T-helper 17 cell (primary cell): ENCODE data around the gene CXCL10. TPM values are rescaled to one million over a fixed set of nuclear protein-coding genes. Genes with fewer than 3 reads are reported as not detected.
A peak's percentile ranks its signal among the peaks of the same experiment; 100 is the strongest.
"Not testable (repeated sequence)": the region's sequence is repeated elsewhere in the genome, so short reads cannot be mapped to it uniquely, and the experiment has no call there.

Source experiments
- ATAC-seq: fragments of 150-1000 bp; cut with Tn5 transposase; 2 replicates; pipeline ENCODE4 v1.10.0; 2021; ENCODE audit warnings: mild to moderate bottlenecking, moderate library complexity
- DNase-seq, 3 donors: peaks; one replicate each; pipeline versions ENCODE4 v3.0.0 to v3.0.0-alpha.2; 2020 to 2021
- H3K9me3 ChIP-seq: one replicate; pipeline ENCODE4 v1.7.0; 2013; ENCODE audit warnings: low read length, mild to moderate bottlenecking; ENCODE audit not compliant: control insufficient read depth, poor library complexity, severe bottlenecking
- H3K27ac Mint-ChIP-seq: one replicate; pipeline ENCODE4 v1.8.0; 2022; ENCODE audit warnings: mild to moderate bottlenecking, moderate library complexity, mixed read lengths
- H3K27me3 Mint-ChIP-seq: one replicate; pipeline ENCODE4 v1.8.0; 2022; ENCODE audit warnings: mixed read lengths
- H3K36me3 Mint-ChIP-seq: one replicate; pipeline ENCODE4 v1.8.0; 2022; ENCODE audit warnings: low read depth, mixed read lengths
- H3K4me1 Mint-ChIP-seq: one replicate; pipeline ENCODE4 v1.8.0; 2022; ENCODE audit warnings: mild to moderate bottlenecking, mixed read lengths
- H3K4me3 Mint-ChIP-seq: one replicate; pipeline ENCODE4 v1.8.0; 2022; ENCODE audit warnings: mild to moderate bottlenecking, moderate library complexity, mixed read lengths
- total RNA-seq, 4 donors: library from RNA in 2 of 4; stranded (reverse) in 2 of 4; gene quantifications; one replicate each; pipeline ENCODE4 v1.2.3 and lab custom pipeline; 2022 to 2026

The CXCL10 gene
- total RNA-seq, 2 donors from 2014 or later, result not detected

GRCh38 chr4:76049860-76050416 lies 26.6 kb upstream of the CXCL10 start:
- not testable (repeated sequence) for H3K27ac Mint-ChIP-seq, H3K9me3 ChIP-seq, DNase-seq, H3K4me3 Mint-ChIP-seq, H3K4me1 Mint-ChIP-seq, H3K36me3 Mint-ChIP-seq, ATAC-seq
- H3K27me3 Mint-ChIP-seq, result peaks cover 33% of the 10 kb centered on the region

- H3K27me3 Mint-ChIP-seq, result peaks cover 31% of the 10 kb centered on the region
- H3K9me3 ChIP-seq, DNase-seq, H3K36me3 Mint-ChIP-seq, H3K4me3 Mint-ChIP-seq, H3K27ac Mint-ChIP-seq, H3K4me1 Mint-ChIP-seq, ATAC-seq: not testable (repeated sequence)
Observed at GRCh38 chr4:76044686-76045085, 21.4 kb upstream of the CXCL10 start.

- H3K27me3 Mint-ChIP-seq, result peaks cover 18% of the 10 kb centered on the region
- H3K36me3 Mint-ChIP-seq, H3K27ac Mint-ChIP-seq, ATAC-seq, H3K4me3 Mint-ChIP-seq, DNase-seq, H3K9me3 ChIP-seq, H3K4me1 Mint-ChIP-seq: not testable (repeated sequence)
Observed at GRCh38 chr4:76043306-76043705, 20.0 kb upstream of the CXCL10 start.

DNA sequence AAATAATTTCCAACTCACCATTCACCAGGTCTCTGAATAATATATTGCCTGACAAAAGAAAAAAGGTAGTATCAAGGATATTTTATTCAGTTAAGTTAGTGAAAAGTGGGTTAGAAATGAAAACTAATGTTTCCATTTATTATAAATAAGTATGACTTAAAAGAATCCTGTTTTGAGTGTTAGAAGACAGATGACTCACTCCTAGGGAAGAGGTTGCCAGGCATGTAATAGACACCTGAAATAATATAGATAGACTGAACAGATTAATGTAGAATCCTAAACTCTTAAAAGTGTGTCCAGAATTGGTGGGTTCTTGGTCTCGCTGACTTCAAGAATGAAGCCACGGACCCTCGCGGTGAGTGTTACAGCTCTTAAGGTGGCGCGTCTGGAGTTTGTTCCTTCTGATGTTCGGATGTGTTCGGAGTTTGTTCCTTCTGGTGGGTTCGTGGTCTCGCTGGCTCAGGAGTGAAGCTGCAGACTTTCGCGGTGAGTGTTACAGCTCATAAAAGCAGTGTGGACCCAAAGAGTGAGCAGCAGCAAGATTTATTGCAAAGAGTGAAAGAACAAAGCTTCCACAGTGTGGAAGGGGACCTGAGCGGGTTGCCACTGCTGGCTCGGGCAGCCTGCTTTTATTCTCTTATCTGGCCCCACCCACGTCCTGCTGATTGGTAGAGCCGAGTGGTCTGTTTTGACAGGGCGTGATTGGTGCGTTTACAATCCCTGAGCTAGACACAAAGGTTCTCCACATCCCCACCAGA lies 19.1 kb upstream of the CXCL10 start:
- not testable (repeated sequence) for H3K36me3 Mint-ChIP-seq, H3K27me3 Mint-ChIP-seq, H3K9me3 ChIP-seq, ATAC-seq, DNase-seq, H3K4me1 Mint-ChIP-seq, H3K27ac Mint-ChIP-seq
- peak overlapping the region; percentile 45 for H3K4me3 Mint-ChIP-seq

GRCh38 chr4:76036855-76037254 lies 13.6 kb upstream of the CXCL10 start:
- no peaks in the 10 kb centered on the region for H3K9me3 ChIP-seq
- Mint-ChIP-seq H3K4me3 (no peak overlapping the region), H3K27ac (no peak overlapping the region), H3K4me1 (peaks cover 6% of the 10 kb centered on the region), H3K27me3 (peaks cover under 1% of the 10 kb centered on the region), H3K36me3 (no peaks in the 10 kb centered on the region)
- no peak for DNase-seq
- no peak for ATAC-seq

- ATAC-seq, result no peak
- no peak within 1 kb of the TSS for H3K4me3 Mint-ChIP-seq
- H3K9me3 ChIP-seq, result no peaks in the 10 kb centered on the region
Observed at GRCh38 chr4:76035799-76036380, 12.6 kb upstream of the CXCL10 start, which contains the start of gene CXCL11. TSS of gene CXCL11 (minus strand) at chr4:76036070. CDS start at chr4:76035987, 83 bp downstream.

DNA sequence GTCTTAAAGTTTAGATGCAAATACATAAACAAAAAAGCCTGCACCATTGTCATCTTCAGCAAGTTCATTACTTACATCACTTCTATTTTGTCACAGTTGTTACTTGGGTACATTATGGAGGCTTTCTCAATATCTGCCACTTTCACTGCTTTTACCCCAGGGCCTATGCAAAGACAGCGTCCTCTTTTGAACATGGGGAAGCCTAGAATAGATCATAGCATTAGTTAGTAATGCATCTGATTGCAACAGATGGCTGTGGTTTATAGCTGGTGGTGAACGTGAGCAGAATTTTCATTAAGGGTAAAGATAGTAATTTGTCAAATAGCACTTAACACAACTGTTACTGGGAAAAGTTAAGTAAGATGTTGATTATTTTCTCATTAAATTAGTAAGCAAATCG lies 11.8 kb upstream of the CXCL10 start:
- Mint-ChIP-seq H3K27me3 (peaks cover 6% of the 10 kb centered on the region), H3K27ac (no peak overlapping the region), H3K4me1 (peaks cover 3% of the 10 kb centered on the region), H3K36me3 (peaks cover 5% of the 10 kb centered on the region), H3K4me3 (no peak overlapping the region)
- ATAC-seq (no peak), DNase-seq (no peak)
- H3K9me3 ChIP-seq, result no peaks in the 10 kb centered on the region

More at GRCh38 chr4:76035799-76036380, 12.6 kb upstream of the CXCL10 start, which contains the start of gene CXCL11:
- no peak for DNase-seq
- Mint-ChIP-seq H3K4me1 (peaks cover 4% of the 10 kb centered on the region), H3K36me3 (peaks cover 5% of the 10 kb centered on the region), H3K27me3 (peaks cover 6% of the 10 kb centered on the region), H3K27ac (no peak within 1 kb of the TSS)

GRCh38 chr4:76029300-76029699 lies 6.0 kb upstream of the CXCL10 start:
- Mint-ChIP-seq H3K4me1 (peaks cover 13% of the 10 kb centered on the region), H3K4me3 (no peak overlapping the region), H3K36me3 (peaks cover 7% of the 10 kb centered on the region), H3K27me3 (peaks cover 6% of the 10 kb centered on the region), H3K27ac (no peak overlapping the region)
- no peaks in the 10 kb centered on the region for H3K9me3 ChIP-seq
- ATAC-seq (no peak), DNase-seq (no peak)

DNA sequence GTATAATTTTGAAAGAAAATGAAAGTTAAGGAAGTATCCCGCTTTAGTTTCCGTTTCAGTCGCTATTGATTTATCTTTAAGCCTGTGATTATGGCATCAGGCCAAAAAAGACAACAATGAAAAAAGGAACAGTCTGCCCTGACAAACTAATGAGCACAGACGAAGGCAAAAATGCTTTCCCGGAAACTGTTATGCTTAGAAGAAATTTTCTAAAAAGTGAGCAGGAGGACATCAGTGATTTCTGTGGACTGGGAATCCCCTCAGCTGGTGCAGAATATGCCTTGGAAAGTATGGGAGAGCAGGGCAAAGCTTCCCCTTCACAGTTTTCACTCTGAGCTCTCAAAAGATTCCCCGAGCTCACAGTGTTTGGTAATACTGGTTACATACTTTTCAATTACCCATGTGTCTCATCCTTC lies 5.1 kb upstream of the CXCL10 start:
- DNase-seq (no peak), ATAC-seq (no peak)
- Mint-ChIP-seq H3K27ac (no peak overlapping the region), H3K27me3 (peaks cover 6% of the 10 kb centered on the region), H3K36me3 (peaks cover 7% of the 10 kb centered on the region), H3K4me1 (peaks cover 16% of the 10 kb centered on the region), H3K4me3 (peak overlapping the region; percentile 56)
- no peaks in the 10 kb centered on the region for H3K9me3 ChIP-seq

- no peaks in the 10 kb centered on the region for H3K9me3 ChIP-seq
- no peak for DNase-seq
- Mint-ChIP-seq H3K27me3 (no peaks in the 10 kb centered on the region), H3K27ac (peak overlapping the region; percentile 86), H3K4me3 (peak overlapping the region; percentile 25), H3K4me1 (peaks cover 23% of the 10 kb centered on the region), H3K36me3 (peaks cover 2% of the 10 kb centered on the region)
- ATAC-seq, result no peak
Observed at GRCh38 chr4:76024065-76024464, 768 bp upstream of the CXCL10 start.

DNA sequence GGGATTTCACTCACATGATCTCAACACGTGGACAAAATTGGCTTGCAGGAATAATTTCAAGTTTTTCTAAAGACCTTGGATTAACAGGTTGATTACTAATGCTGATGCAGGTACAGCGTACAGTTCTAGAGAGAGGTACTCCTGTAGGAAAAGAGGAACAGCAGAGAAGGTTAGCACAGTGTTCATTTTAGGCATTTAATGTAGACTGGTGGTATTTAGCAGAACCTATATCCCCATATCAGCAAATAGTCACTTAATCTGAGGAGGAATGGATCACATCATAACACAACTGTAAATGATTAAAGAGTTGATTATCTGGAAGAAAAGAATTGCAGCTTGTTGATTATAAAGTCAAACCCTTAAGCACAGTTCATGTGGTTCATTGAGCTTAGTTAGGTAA lies 620 bp downstream of the CXCL10 start:
- DNase-seq, result no peak

DNA sequence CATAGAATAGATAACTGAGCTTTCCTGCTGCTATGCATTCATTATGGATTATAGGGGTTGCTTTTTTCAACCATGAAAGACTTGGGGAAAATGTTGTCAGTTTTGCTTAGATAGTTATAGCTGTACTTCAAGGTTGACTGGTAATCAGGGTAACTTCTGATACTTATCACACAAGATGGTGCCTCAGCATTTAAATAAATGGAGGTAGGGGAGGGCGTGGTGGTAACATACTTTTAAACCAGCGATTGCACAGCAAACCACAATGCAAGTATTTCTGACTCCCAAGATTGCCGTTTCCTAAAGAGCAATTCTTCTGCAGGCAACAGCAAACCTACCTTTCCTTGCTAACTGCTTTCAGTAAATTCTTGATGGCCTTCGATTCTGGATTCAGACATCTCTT lies 1.3 kb downstream of the CXCL10 start:
- no peak for ATAC-seq
- Mint-ChIP-seq H3K36me3 (peaks cover 2% of the 10 kb centered on the region), H3K27ac (peak overlapping the region; percentile 29), H3K4me3 (no peak overlapping the region), H3K4me1 (peaks cover 17% of the 10 kb centered on the region), H3K27me3 (no peaks in the 10 kb centered on the region)
- DNase-seq, result no peak
- H3K9me3 ChIP-seq, result no peaks in the 10 kb centered on the region

More for the DNA sequence above, 620 bp downstream of the CXCL10 start:
- no peak overlapping the region for H3K27ac Mint-ChIP-seq
- H3K27me3 Mint-ChIP-seq, result no peaks in the 10 kb centered on the region
- H3K4me3 Mint-ChIP-seq, result no peak overlapping the region
- H3K36me3 Mint-ChIP-seq, result peaks cover 2% of the 10 kb centered on the region
- no peak for ATAC-seq
- H3K9me3 ChIP-seq, result no peaks in the 10 kb centered on the region
- H3K4me1 Mint-ChIP-seq, result peaks cover 17% of the 10 kb centered on the region

GRCh38 chr4:76017056-76017686 lies 6.1 kb downstream of the CXCL10 start:
- Mint-ChIP-seq H3K36me3 (no peaks in the 10 kb centered on the region), H3K4me3 (no peak overlapping the region), H3K27me3 (peaks cover 15% of the 10 kb centered on the region), H3K4me1 (peaks cover 8% of the 10 kb centered on the region), H3K27ac (no peak overlapping the region)
- no peak for DNase-seq
- H3K9me3 ChIP-seq, result no peaks in the 10 kb centered on the region
- ATAC-seq, result no peak
